EH (cell line): ENCODE data around the gene BPI.
"Not testable (repeated sequence)": the region's sequence is repeated elsewhere in the genome, so short reads cannot be mapped to it uniquely, and the experiment has no call there.

Experiments
- DNase-seq: peaks from one replicate; pipeline ENCODE4 v3.0.0-alpha.2; 2015; ENCODE audit warnings: low read depth

BPI gene

GRCh38 chr20:38303908-38304379, at the start of gene BPI:
BPI (plus strand) TSS chr20:38304156; CDS start chr20:38304224, 68 bp downstream.
- DNase-seq, result no peak

GRCh38 chr20:38254621-38255020, 49.3 kb upstream of the BPI start:
- DNase-seq, result not testable (repeated sequence)

GRCh38 chr20:38255393-38255792, 48.6 kb upstream of the BPI start:
- DNase-seq, result peak; percentile 55

GRCh38 chr20:38256021-38256420, 47.9 kb upstream of the BPI start:
- peak; percentile 17 for DNase-seq

- DNase-seq, result no peak
Measured at GRCh38 chr20:38256966-38257365, 47.0 kb upstream of the BPI start.

- DNase-seq, result no peak
Measured at GRCh38 chr20:38258545-38259215, 45.3 kb upstream of the BPI start.

GRCh38 chr20:38260025-38260377, 44.0 kb upstream of the BPI start:
- DNase-seq, result peak; percentile 62

- DNase-seq, result peak; percentile 43
Measured at GRCh38 chr20:38260378-38261053, 43.4 kb upstream of the BPI start, which contains the start of gene KIAA1755. KIAA1755 (minus strand) TSS chr20:38260735; CDS start chr20:38260500, 235 bp downstream.

GRCh38 chr20:38261054-38261390, 42.9 kb upstream of the BPI start:
- no peak for DNase-seq

- no peak for DNase-seq
Measured at GRCh38 chr20:38262931-38263330, 41.0 kb upstream of the BPI start.

GRCh38 chr20:38266426-38266825, 37.5 kb upstream of the BPI start:
- DNase-seq, result no peak

- DNase-seq, result no peak
Measured at GRCh38 chr20:38267296-38267695, 36.7 kb upstream of the BPI start.

- DNase-seq, result no peak
Measured at GRCh38 chr20:38267901-38268514, 35.9 kb upstream of the BPI start.

GRCh38 chr20:38269040-38269439, 34.9 kb upstream of the BPI start:
- no peak for DNase-seq

GRCh38 chr20:38269715-38270114, 34.2 kb upstream of the BPI start:
- DNase-seq, result no peak

GRCh38 chr20:38270869-38271605, 32.9 kb upstream of the BPI start:
- DNase-seq, result peak; percentile 98

- DNase-seq, result peak; percentile 49
Measured at GRCh38 chr20:38271608-38272120, 32.3 kb upstream of the BPI start.

GRCh38 chr20:38272398-38272797, 31.6 kb upstream of the BPI start:
- DNase-seq, result peak; percentile 84

- peak; percentile 94 for DNase-seq
Measured at GRCh38 chr20:38272961-38273360, 31.0 kb upstream of the BPI start.

GRCh38 chr20:38275815-38276550, 28.0 kb upstream of the BPI start:
- DNase-seq, result peak; percentile 96

GRCh38 chr20:38277285-38277684, 26.7 kb upstream of the BPI start:
- peak; percentile 46 for DNase-seq

- no peak for DNase-seq
Measured at GRCh38 chr20:38277691-38278090, 26.3 kb upstream of the BPI start.
